Bronchial epithelial cell (primary cell): ENCODE results near the gene OR52A1. TPM values are rescaled to one million over a fixed set of nuclear protein-coding genes. Genes with fewer than 3 reads are reported as not detected.
"Not testable (repeated sequence)": the region's sequence is repeated elsewhere in the genome, so short reads cannot be mapped to it uniquely, and the experiment has no call there.

Source experiments
- DNase-seq: peaks from one replicate; pipeline ENCODE4 v3.0.0-alpha.2; 2010; ENCODE audit warnings: low read depth
- FAIRE-seq: peaks from 2 replicates; lab custom pipeline; 2011; peaks lifted over from hg19 to GRCh38; lab: Jason Lieb, UNC
- H3K27me3 ChIP-seq: 2 replicates; pipeline ENCODE4 v1.5.1; 2011; ENCODE audit warnings: low read length; ENCODE audit not compliant: control insufficient read depth, insufficient read depth
- H3K36me3 ChIP-seq: 2 replicates; pipeline ENCODE4 v1.5.1; 2011; ENCODE audit warnings: low read length; ENCODE audit not compliant: control insufficient read depth, insufficient read depth
- H3K4me3 ChIP-seq: 2 replicates; pipeline ENCODE4 v1.5.1; 2011; ENCODE audit warnings: mild to moderate bottlenecking, low read depth, low read length, control low read depth
- total RNA-seq: library from RNA; depleted of rRNA; stranded (reverse); fragments of >200 nt; gene quantifications from 2 replicates; pipeline ENCODE4 v1.2.1, GENCODE V29; 2014
- TF ChIP-seq, protein P1 (sequence below): IDR thresholded peaks from 2 replicates; pipeline ENCODE4 v1.5.1; 2011; ENCODE audit warnings: mild to moderate bottlenecking, moderate library complexity, low read length, control low read depth, inconsistent platforms; ENCODE audit not compliant: insufficient read depth, severe bottlenecking

The OR52A1 gene
- total RNA-seq, 1 donor from 2014 or later: not detected

DNA sequence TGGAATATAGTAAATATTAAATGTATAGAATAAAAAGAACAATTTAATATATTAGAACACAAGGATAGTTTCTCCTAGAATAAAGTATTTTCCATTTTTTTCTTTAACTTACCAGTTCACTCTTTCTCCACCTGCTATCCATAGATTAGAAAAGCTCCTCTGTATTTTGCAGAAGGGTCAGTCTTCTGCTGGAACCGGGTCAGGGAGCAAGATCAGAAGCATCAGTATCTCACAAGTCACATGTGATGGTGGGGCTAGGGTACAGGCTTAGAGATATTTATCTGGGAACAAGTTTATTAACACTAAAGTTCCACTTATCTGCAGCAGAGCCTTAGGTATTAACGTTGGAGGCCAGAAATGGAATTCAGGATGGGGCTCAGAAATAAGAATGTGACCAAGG is 17.3 kb upstream of the OR52A1 start:
- Histone ChIP-seq H3K4me3 (no peak overlapping the region), H3K27me3 (no peaks in the 10 kb centered on the region), H3K36me3 (no peaks in the 10 kb centered on the region)
- TF ChIP-seq, protein P1, sequence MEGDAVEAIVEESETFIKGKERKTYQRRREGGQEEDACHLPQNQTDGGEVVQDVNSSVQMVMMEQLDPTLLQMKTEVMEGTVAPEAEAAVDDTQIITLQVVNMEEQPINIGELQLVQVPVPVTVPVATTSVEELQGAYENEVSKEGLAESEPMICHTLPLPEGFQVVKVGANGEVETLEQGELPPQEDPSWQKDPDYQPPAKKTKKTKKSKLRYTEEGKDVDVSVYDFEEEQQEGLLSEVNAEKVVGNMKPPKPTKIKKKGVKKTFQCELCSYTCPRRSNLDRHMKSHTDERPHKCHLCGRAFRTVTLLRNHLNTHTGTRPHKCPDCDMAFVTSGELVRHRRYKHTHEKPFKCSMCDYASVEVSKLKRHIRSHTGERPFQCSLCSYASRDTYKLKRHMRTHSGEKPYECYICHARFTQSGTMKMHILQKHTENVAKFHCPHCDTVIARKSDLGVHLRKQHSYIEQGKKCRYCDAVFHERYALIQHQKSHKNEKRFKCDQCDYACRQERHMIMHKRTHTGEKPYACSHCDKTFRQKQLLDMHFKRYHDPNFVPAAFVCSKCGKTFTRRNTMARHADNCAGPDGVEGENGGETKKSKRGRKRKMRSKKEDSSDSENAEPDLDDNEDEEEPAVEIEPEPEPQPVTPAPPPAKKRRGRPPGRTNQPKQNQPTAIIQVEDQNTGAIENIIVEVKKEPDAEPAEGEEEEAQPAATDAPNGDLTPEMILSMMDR: no peak
- no peak for DNase-seq
- no peak for FAIRE-seq

DNA sequence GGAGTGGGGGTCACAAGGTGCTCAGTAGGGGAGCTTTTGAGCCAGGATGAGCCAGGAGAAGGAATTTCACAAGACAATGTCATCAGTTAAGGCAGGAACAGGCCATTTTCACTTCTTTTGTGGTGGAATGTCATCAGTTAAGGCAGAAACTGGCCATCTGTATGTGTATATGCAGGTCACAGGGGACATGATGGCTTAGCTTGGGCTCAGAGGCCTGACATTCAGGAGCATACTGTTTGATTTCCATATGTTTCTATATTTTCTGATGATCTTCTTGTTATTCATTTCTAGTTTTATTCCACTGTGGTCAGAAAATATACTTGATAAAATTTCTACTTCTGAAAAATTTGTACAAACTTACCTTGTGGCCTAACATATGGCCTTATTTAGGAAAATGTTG is 11.3 kb upstream of the OR52A1 start:
- not testable (repeated sequence) for H3K27me3 ChIP-seq, H3K4me3 ChIP-seq, DNase-seq, H3K36me3 ChIP-seq, FAIRE-seq

DNA sequence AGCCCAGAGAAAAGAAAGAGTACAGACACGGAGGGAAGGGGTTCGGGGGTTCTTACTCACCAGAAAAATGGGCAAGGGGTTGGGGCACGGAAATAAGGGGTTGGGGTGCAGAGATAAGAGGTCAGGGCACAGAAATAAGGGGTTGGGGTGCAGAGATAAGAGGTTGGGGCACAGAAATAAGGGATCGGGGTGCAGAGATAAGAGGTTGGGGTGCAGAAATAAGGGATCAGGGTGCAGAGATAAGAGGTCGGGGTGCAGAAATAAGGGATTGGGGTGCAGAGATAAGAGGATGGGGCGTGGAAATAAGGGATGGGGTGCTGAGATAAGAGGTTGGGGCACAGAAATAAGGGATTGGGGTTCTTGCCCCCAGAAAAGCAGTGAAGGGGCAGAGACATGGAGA is 10.2 kb upstream of the OR52A1 start:
- not testable (repeated sequence) for H3K4me3 ChIP-seq, H3K27me3 ChIP-seq, FAIRE-seq, DNase-seq, H3K36me3 ChIP-seq

DNA sequence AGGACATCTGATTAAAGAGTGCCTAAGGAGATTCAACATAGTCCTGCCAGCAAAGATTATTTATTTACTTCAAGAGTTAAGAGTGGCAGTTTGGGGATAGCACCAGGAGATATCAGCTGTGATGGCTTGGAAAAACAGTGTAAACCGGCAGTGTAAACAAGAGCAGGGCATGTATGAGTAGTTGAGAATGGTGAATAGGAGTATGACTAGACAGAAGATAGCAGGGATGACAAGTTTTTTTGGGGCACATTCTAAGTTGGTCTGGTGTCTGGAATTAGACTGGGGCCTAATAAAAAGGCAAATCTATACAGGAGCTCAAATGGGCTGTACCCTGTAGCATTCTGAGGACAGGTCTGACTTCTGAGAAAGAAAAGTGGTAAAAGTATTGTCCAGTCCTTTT is 6.5 kb upstream of the OR52A1 start:
- H3K4me3 ChIP-seq, H3K27me3 ChIP-seq, FAIRE-seq, H3K36me3 ChIP-seq, DNase-seq: not testable (repeated sequence)

DNA sequence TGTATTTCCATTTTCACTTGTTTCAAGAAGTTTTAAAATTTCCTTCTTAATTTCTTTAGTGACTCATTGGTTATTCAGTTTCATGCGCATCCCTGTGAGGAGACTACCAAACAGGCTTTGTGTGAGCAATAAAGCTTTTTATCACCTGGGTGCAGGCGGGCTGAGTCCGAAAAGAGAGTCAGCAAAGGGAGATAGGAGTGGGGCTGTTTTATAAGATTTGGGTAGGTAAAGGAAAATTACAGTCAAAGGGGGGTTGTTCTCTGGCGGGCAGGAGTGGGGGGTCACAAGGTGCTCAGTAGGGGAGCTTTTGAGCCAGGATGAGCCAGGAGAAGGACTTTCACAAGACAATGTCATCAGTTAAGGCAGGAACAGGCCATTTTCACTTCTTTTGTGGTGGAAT is 5.7 kb upstream of the OR52A1 start:
- H3K4me3 ChIP-seq, FAIRE-seq, H3K36me3 ChIP-seq, DNase-seq, H3K27me3 ChIP-seq: not testable (repeated sequence)

DNA sequence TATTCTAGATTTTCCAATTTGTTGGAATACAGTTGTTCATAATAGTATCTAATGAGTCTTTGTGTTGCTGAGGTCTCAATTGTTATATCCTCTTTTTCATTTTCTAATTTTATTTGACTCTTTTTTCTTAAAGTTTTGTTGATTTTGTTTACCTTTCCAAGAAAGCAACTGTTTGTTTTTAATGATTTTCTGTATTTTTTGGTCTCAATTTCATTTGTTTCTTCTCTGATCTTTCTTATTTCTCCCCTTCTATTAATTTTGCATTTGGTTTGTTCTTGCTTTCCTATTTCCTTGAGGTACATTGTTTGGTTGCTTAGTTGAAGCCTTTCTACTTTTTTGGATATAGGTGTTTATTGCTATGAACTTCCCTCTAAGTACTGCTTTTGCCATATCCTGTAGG is 5.2 kb upstream of the OR52A1 start:
- Histone ChIP-seq H3K4me3 (no peak overlapping the region), H3K27me3 (no peaks in the 10 kb centered on the region), H3K36me3 (no peaks in the 10 kb centered on the region)
- FAIRE-seq (no peak), DNase-seq (no peak)
- TF ChIP-seq, protein P1: no peak

DNA sequence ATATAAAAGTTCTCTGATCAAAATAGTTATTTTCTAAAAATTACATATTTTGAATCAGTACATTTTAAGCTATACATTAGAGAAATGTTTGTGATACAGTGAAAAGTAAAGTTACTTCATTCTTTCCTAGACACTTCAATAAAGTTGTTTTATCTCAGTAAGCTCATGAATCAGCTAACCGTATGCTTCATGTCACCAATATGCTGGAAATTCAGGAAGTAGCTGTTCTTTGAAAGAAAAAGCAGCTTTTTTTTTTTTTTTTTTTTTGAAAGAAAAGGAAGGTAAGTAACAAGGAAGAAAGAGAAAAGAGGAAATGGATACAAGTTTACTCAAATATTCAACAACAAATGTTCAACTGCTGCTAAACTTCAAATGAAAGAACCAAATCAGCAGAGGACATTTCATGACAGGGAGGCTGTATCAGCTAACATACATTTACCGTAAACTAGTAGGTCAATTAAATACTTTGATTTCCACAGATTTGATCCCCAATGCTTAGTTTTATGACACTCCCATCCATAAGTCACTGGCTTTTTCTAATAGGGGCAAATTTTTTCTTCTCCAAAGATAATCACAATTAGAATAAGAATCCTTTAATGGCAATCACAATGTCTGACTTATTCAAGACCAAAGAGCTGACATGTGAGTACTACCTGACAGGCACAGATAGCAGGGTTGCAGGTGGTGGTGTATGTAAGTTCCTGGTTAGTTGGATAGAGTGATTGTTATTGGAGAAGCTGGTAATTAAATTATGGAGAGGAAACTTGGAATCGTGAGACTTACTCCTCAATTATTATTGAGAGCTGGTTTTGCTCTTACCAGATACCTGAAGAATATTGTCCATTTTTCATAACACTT is 754 bp downstream of the OR52A1 start:
- H3K36me3 ChIP-seq: no peaks in the 10 kb centered on the region
- TF ChIP-seq, protein P1: no peak
- DNase-seq (no peak), FAIRE-seq (no peak)
- H3K4me3 ChIP-seq: no peak overlapping the region
- no peaks in the 10 kb centered on the region for H3K27me3 ChIP-seq

DNA sequence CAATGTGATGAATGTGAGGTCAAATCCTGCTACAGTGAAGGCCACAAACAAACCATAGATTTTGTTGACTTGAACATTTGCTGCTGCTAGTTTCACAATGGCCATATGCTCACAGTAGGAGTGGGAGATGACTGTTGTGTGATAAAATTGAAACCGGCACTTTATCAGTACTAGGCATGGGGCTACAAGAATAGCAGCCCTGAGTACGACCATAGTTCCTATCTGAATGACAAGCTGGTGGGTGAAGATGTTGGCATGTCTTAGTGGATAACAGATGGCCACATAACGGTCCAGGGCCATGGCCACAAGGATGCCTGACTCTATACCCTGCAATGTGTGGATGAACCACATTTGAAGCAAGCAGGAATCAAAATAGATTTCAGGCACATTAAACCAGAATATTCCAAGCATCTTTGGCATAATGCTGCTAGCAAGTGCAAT is 2.8 kb downstream of the OR52A1 start:
- TF ChIP-seq, protein P1: no peak
- DNase-seq (no peak), FAIRE-seq (peak; percentile 64)
- Histone ChIP-seq H3K36me3 (no peaks in the 10 kb centered on the region), H3K4me3 (no peak overlapping the region), H3K27me3 (no peaks in the 10 kb centered on the region)

DNA sequence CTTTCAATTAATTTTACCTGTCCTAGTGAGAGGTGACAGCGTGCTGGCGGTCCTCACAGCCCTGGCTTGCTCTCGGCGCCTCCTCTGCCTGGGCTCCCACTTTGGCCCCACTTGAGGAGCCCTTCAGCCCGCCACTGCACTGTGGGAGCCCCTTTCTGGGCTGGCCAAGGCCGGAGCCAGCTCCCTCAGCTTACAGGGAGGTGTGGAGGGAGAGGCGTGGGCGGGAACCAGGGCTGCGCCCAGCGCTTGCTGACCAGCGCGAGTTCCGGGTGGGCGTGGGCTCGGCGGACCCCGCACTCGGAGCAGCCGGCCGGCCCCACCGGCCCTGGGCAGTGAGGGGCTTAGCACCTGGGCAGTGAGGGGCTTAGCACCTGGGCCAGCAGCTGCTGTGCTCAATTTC is 10.4 kb downstream of the OR52A1 start:
- FAIRE-seq, H3K36me3 ChIP-seq, DNase-seq, H3K4me3 ChIP-seq, H3K27me3 ChIP-seq: not testable (repeated sequence)
